ENCODE results near the gene SPPL3.
A peak's percentile ranks its signal among the peaks of the same experiment; 100 is the strongest.
"Not testable (repeated sequence)": the region's sequence is repeated elsewhere in the genome, so short reads cannot be mapped to it uniquely, and the experiment has no call there.

The SPPL3 gene

GRCh38 chr12:120739821-120740613 lies 164.1 kb downstream of the SPPL3 start:
- no peak for DNase-seq

- DNase-seq: no peak
Observed at GRCh38 chr12:120739031-120739762, 165.0 kb downstream of the SPPL3 start.

DNA sequence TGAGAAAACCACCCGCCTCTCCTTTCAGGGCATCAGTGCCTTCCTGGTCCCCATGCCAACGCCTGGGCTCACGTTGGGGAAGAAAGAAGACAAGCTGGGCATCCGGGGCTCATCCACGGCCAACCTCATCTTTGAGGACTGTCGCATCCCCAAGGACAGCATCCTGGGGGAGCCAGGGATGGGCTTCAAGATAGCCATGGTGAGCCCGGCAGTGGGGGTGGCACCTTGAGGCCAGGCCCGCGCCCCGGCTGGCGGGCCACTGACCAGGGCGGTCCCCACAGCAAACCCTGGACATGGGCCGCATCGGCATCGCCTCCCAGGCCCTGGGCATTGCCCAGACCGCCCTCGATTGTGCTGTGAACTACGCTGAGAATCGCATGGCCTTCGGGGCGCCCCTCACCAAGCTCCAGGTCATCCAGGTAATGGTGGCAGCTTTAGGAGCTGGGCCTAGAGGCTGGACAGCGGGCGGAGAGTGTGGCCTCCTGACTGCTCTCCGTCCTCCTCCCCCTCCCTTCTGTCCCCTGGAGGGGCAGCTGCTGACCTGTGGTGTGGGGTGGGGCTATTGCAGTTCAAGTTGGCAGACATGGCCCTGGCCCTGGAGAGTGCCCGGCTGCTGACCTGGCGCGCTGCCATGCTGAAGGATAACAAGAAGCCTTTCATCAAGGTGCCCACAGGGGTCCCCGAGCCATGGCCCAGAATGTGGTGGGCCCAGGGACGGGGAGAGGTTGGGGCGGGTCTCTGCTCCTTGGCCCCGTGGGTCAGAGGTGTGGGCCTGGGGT lies 165.7 kb downstream of the SPPL3 start:
- no peak for DNase-seq

- DNase-seq: no peak
Observed at GRCh38 chr12:120737557-120738251, 166.5 kb downstream of the SPPL3 start.

DNA sequence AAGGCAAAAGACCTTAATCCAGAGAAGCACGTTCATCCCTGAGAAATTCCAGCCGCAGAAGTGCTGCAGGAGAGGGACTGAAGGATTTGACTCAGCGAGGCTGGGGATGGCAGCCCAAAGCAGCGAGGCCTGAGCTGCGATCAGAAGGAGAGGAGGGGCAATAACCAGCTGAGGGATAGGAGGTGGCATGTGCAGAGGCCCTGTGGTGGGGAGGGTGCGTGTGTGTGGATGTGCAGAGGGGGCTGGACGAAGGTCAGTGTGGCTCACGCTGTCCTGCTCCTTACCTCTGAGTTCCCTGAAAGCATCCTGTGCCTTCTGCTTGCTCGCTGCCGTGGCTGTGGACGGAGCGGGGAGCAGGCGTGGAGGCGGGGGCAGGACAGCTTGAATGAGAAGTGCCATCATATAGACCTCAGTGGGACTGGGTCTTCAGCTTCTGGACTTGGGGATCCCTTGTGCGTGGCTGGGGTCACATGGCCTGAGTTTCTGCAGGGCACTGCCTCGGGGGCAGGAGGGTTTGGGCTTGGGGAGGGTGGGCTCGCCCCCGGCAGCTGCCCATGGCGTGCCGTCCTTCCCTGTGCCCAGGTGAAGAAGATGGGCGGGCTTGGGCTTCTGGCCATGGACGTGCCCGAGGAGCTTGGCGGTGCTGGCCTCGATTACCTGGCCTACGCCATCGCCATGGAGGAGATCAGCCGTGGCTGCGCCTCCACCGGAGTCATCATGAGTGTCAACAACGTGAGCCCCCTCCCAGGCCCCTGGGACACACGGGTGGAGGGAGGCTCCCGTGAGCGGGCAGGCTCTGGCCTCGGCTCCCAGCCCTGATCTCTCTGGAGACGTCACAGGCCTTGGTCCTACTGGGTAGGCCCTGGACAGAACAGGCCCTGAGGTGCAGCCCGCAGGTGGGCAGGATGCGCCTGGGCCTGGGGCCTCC lies 167.5 kb downstream of the SPPL3 start:
- DNase-seq: no peak

DNA sequence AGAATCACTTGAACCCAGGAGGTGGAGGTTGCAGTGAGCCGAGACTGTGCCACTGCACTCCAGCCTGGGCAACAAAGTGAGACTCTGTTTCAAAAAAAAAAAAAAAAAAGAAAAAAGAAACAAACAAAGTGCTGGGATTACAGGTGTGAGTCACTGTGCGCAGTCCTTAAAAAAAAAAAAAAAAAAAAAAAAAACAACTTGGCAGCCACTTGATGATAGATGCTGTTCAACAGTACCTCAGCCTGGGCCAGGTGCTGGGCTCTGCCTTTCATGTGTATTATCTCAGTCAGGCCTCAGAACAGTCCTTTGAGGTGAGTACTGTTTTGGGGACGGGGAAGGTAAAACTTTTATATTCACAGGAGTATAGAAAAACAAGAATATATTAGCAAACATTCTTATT lies 169.0 kb downstream of the SPPL3 start:
- no peak for DNase-seq

DNA sequence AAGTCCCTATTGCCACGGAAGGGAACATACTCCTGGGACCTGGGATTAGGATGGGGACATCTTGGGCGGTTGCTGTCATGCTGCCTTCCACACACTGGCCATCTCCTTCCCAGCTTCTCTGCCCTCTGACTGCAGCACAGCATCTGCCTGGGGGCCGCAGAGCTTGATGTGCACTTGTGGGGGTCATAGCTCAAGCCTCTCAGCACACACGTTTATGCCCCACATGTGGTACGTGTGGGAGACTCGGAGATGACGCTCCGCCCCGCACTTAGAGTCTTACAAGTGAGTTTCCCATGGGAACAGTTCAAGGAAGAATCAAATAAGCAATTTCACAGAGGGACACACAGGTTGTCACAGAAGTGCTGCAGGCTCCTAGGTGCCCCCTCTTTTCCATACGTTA lies 169.9 kb downstream of the SPPL3 start:
- no peak for DNase-seq

DNA sequence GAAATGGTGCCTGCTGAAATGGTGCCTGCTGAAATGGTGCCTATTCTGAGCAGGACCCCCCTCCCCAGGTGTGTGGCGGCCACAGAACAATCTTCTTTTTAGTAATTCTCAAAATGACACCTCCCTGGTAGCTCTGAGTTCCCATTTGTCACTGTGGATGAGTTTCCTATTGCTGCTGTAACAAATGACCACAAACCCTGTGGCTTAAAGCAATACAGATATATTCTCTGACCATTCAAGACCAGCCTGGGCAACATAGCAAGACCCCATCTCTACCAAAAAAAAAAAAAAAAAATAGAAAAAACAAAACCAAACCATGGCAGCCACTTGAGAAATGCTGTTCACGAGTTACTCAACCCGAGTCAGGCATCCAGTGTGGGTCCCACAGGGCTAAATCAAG lies 170.6 kb downstream of the SPPL3 start:
- DNase-seq: no peak

DNA sequence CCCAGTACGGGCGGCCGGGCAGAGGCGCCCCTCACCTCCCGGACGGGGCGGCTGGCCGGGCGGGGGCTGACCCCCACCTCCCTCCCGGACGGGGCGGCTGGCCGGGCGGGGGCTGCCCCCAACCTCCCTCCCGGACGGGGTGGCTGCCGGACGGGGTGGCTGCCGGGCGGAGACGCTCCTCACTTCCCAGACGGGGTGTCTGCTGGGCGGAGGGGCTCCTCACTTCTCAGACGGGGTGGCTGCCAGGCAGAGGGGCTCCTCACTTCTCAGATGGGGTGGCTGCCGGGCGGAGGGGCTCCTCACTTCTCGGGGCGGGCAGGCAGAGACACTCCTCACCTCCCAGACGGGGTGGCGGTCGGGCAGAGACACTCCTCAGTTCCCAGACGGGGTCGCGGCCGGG lies 172.0 kb downstream of the SPPL3 start:
- not testable (repeated sequence) for DNase-seq

DNA sequence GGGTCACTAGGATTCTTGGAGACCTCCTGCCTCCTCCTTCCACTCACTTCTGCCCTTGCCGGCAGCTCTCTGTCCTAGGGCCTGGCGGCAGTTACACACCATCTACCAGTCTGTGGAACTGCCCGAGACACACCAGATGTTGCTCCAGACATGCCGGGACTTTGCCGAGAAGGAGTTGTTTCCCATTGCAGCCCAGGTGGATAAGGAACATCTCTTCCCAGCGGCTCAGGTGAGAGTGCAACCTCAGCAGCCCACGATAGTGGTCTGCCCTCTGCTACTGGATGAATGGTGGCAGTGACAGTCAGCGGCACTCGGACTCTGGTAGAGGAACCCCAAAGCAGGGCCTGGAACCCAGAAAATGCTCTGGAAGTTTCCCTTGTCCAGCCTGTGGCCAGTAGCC lies 177.2 kb downstream of the SPPL3 start:
- no peak for DNase-seq

DNA sequence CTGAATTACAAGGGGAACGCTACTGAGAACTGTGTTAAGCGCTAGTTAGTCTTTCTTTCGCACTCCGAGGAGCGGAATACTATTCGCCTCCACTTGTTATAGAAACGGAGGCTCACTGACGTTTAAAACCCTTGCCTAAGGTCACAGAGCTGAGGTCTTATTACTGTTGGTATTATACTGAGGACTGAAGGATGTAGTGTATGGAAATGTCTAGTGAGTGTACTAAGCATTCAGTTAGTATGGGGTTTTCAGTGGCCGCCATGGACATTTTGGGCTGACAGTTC lies 177.7 kb downstream of the SPPL3 start:
- DNase-seq: no peak

DNA sequence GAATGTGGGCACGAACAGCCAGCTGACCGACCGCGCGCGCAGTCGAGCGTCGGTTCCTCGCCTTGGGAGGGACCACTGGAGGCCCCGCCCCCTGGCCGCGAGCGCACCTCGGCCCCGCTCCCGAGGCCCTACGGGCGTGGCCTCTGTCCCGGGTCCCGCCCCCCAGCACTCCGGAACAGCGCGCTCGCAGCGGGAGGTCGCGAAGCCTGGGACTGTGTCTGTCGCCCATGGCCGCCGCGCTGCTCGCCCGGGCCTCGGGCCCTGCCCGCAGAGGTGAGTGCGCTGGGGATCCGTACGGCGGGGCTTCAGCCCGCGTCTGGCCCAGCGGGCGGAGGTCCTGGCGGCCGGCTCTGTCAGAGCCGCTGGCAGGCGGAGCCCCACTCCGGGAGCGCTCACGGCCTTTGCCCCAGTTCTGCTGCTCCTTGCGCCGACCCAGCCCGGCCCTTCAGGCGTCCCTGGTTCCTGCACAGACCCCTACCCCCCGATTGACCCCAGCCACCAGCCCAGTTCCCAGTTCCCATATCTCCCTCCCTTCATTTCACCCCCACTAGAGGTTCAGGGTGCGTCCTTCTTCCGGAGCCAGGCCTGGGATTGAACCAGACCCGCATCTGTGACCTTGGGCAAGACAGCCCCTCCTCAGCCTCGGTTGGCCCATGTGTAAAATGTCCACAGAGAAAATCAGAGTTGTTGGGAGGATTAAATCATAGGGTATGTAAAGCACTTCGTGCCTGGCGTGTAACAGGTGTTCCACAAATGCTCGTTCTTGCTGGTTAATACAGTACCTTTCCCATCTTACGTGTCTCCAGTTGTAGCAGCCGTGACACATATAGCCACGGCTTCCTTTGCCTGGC lies 178.3 kb downstream of the SPPL3 start, which contains the start of gene ACADS:
ACADS (plus strand) TSS at position 168 of the 851 bp plus-strand sequence; CDS start at position 228, 60 bp downstream.
- peak; percentile 84 for DNase-seq

GRCh38 chr12:120725151-120725658 lies 179.0 kb downstream of the SPPL3 start:
- no peak for DNase-seq

DNA sequence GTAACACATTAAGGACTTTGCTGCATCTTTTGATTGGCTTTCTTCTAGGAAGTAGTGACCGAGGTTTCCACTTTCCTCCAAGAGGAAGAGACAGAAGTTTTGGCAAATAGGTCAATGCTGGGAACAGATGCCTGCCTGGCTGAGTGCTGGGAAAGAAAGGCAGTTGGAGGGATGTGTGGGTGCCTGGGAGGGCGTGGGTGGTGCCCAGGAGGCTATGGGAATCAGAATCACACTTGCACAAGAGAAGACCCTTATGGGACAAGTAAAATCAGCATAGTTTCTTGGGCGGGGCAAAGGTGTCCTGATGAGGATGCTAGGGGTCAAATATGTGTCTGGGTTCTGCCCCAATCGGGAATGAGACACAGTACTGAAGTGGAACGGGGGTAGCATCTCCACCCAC lies 179.4 kb downstream of the SPPL3 start:
- DNase-seq: no peak

DNA sequence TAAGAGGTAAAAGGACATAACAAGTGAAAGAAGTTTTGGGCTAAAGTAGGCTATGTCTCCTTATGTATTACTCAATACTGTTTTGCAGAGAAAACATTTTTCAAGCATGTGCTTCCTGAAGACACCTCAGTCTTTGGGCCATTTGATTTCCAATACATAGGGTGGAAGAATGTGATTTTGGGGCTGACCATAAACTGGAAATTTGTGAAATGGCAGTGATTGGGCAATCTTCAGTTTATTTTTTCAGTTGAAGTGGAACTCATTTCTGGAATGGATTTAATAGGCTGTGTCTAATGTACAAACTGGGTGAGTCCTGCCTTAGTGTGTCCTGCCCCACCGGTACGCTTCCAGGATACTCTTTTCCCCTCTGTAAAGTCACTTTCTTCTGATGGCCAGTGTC lies 181.4 kb downstream of the SPPL3 start:
- DNase-seq: no peak

DNA sequence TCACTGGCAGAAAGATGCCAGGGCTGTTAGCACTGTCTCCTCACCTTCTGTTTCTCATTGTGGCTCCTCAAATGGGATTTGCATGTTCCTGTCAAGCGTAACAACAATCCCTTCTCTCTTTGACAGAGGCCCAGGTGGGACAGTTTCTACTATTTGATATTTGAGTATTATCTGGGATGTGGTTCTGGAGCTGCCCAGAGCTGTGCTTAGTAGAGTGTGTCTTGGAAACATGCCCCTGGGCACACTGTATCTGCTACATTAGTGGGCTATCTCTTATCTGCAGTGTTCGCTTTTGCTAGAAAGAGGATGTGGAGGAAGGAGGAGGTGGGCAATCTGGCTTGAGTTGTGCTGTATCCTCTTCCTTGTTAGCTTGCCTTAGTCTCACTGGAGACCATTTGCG lies 182.3 kb downstream of the SPPL3 start:
- DNase-seq: no peak

DNA sequence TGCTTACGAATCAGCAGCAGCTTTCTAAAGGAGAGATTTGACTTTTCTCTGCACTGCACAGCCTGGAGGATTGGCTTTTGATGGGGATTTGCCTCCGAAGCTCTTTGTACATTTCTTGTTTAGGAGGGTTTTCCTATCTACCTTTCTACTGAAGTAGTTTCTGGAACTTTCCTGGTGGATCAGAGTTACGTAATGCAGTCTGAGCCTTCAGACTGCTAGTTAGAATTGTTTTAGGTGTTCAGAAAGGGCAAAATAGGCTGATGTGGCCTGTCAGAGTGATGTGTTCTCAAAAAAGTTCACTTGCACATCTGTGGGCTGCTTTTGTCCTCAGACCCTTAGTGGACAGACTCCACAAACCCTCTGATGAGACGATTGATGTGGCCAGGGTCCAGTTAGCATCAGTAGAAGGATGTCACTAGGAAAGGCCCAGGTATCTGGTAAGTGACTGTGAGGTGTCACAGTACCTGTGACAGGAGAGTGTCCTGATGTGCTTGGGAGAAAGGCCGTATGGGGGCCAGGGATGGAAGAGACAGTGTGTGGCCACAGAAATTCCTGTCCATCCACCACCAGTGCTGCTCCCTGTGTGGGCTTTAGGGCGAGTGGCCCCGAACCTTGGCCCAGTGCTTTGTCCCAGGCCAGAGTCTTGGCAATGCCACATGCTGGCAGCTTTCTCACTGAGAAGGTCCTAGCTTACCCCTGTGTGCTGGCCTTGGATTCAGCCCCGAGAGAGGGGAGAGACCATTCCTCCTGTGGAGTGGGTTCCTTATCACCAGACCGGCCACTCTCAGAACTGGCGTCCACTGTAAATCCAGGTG lies 183.0 kb downstream of the SPPL3 start:
- DNase-seq: no peak

DNA sequence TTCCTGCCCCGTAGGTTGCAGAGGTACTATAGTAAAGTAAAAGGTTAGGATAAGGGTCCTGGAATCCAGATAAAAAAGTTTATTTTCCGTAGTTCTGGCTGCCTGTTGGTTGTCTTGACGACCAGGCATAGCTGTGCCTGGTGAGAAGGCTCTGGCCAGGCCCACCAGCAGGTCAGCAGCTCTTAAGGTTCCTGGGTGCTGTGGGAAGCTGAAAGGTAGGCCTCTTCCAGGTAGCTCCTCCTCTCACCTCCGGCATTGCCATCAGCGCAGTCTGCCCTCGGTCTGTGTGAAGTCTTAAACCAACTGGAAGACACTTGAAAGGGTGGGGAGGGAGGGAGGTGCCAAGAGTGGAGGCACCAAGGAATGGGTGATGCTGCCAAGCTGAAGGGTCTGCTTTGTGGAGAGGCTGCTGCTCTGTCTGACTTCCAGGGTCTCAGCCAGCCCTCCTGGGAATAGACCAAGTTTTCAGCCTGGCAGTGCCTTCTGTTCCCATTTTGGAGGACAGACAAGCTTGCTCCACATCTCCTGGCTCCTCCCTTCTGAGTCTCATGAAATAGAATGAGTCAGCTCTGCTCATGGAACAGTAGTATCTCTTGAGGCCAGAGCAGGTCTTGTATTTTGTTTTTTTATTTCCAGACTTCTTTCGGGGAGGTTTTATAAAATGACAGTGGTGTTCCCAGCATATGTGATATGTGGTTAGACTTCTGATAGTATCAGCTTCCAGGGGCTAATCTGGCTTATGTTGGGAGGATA lies 183.7 kb downstream of the SPPL3 start:
- no peak for DNase-seq
